HCT116 (cell line): ENCODE results near the gene QRICH2. TPM values are rescaled to one million over a fixed set of nuclear protein-coding genes. Genes with fewer than 3 reads are reported as not detected.
"Not testable (repeated sequence)": the region's sequence is repeated elsewhere in the genome, so short reads cannot be mapped to it uniquely, and the experiment has no call there.

Experiments
- ATAC-seq: fragments of 200-7000 bp; cut with Tn5 transposase; 2 replicates; pipeline ENCODE4 v1.9.1; 2020; ENCODE audit warnings: mild to moderate bottlenecking, moderate library complexity
- BruUV-seq: library from RNA; stranded (reverse); fragments of 400-500 nt; replicated peaks from 2 replicates; lab custom pipeline; 2021; lab: Mats Ljungman, UMichigan
- CTCF ChIA-PET: fragments of 300-600 bp; sonication (Branson Sonifier 250); formaldehyde crosslinking; loops from one replicate; lab custom pipeline; 2021; ENCODE audit warnings: antibody characterized with exemption; lab: Charles Lee
- POLR2A ChIA-PET: fragments of 300-600, 350-600 bp; sonication (Branson Sonifier 250); formaldehyde crosslinking; loops from one replicate; lab custom pipeline; 2021; ENCODE audit warnings: antibody characterized with exemption; lab: Charles Lee
- RAD21 ChIA-PET, 2 experiments: fragments of 300-600 bp; sonication (Branson Sonifier 250); formaldehyde crosslinking; loops; one replicate each; lab custom pipeline; 2023; ENCODE audit warnings: low total read pairs in 2 of 2; ENCODE audit not compliant: uncharacterized antibody in 2 of 2, unreplicated experiment in 2 of 2, low non-redundant PET in 1 of 2; lab: Charles Lee
- DNase-seq: peaks from one replicate; pipeline ENCODE4 v3.0.0-alpha.2; 2010; ENCODE audit warnings: low read depth, low spot score
- H2AFZ ChIP-seq: fragments of 200-600 bp; shearing (Covaris generic), sonication (generic); 2 replicates; pipeline ENCODE4 v1.6.1; 2017; ENCODE audit warnings: low read depth, mixed run types, mixed read lengths, antibody characterized with exemption, low read length; ENCODE audit not compliant: poor library complexity, severe bottlenecking
- H3K27ac ChIP-seq: 2 replicates; pipeline ENCODE4 v1.5.1; 2012; ENCODE audit warnings: low read depth, low read length
- H3K27me3 ChIP-seq: fragments of 200-600 bp; sonication (generic); 2 replicates; pipeline ENCODE4 v1.6.1; 2016; ENCODE audit warnings: mixed run types, low read length, mixed read lengths; ENCODE audit not compliant: insufficient read depth
- H3K36me3 ChIP-seq, 2 experiments: fragments of 200-500 bp in 1 of 2; fragments of 200-600 bp in 1 of 2; sonication (Bioruptor generic) in 1 of 2; sonication (generic) in 1 of 2; 2 replicates each; pipeline versions ENCODE4 v1.5.1 to v1.6.1; 2014 to 2016; ENCODE audit warnings: low read length in 2 of 2, inconsistent platforms in 1 of 2, mixed read lengths in 1 of 2, mixed run types in 1 of 2; ENCODE audit not compliant: insufficient read depth in 2 of 2, control insufficient read depth in 1 of 2
- H3K4me1 ChIP-seq, 2 experiments: fragments of 200-600 bp in 1 of 2; sonication (generic) in 1 of 2; 2 replicates each; pipeline versions ENCODE4 v1.5.1 to v1.6.1; 2012 to 2017; ENCODE audit warnings: low read length in 2 of 2, inconsistent platforms in 1 of 2, mild to moderate bottlenecking in 1 of 2, mixed read lengths in 1 of 2, mixed run types in 1 of 2, moderate library complexity in 1 of 2; ENCODE audit not compliant: insufficient read depth in 2 of 2, control insufficient read depth in 1 of 2
- H3K4me2 ChIP-seq: fragments of 200-600 bp; sonication (generic); 2 replicates; pipeline ENCODE4 v1.6.1; 2017; ENCODE audit warnings: mixed run types, low read length, mixed read lengths
- H3K4me3 ChIP-seq, 2 experiments: fragments of 200-600 bp in 1 of 2; sonication (generic) in 1 of 2; replicated peaks in 1 of 2; 2 replicates each; pipeline ENCODE4 v1.5.1; 2011 to 2016; ENCODE audit warnings: low read length in 2 of 2, control low read depth in 1 of 2, low read depth in 1 of 2, mild to moderate bottlenecking in 1 of 2, mixed read lengths in 1 of 2, mixed run types in 1 of 2
- H3K79me2 ChIP-seq: fragments of 200-600 bp; sonication (generic); 2 replicates; pipeline ENCODE4 v1.6.1; 2017; ENCODE audit warnings: mild to moderate bottlenecking, mixed run types, low read length, moderate library complexity, mixed read lengths; ENCODE audit not compliant: insufficient read depth
- H3K9ac ChIP-seq: fragments of 200-600 bp; sonication (generic); 2 replicates; pipeline ENCODE4 v1.6.1; 2016; ENCODE audit warnings: low read length, mixed read lengths
- H3K9me2 ChIP-seq: fragments of 200-600 bp; sonication (generic), shearing (Covaris generic); 2 replicates; pipeline ENCODE4 v1.6.1; 2017; ENCODE audit warnings: mixed run types, mild to moderate bottlenecking, moderate library complexity; ENCODE audit not compliant: insufficient read depth
- H3K9me3 ChIP-seq, 2 experiments: fragments of 200-500 bp in 1 of 2; fragments of 200-600 bp in 1 of 2; sonication (Bioruptor generic) in 1 of 2; sonication (generic) in 1 of 2; 2 replicates each; pipeline ENCODE4 v1.6.1; 2014 to 2017; ENCODE audit warnings: low read length in 2 of 2, mixed read lengths in 2 of 2, inconsistent platforms in 1 of 2, low read depth in 1 of 2, mild to moderate bottlenecking in 1 of 2, mixed run types in 1 of 2, moderate library complexity in 1 of 2; ENCODE audit not compliant: control insufficient read depth in 1 of 2, insufficient read depth in 1 of 2
- H4K20me1 ChIP-seq: fragments of 200-600 bp; sonication (generic), shearing (Covaris generic); 2 replicates; pipeline ENCODE4 v1.6.1; 2017; ENCODE audit warnings: mixed run types, mild to moderate bottlenecking, moderate library complexity; ENCODE audit not compliant: insufficient read depth
- CBX3 ChIP-seq: IDR thresholded peaks from 2 replicates; pipeline ENCODE4 v1.6.1; 2012; ENCODE audit warnings: low read depth
- FOSL1 ChIP-seq: IDR thresholded peaks from 2 replicates; pipeline ENCODE4 v1.6.1; 2012; ENCODE audit warnings: low read depth
- JUND ChIP-seq: IDR thresholded peaks from 2 replicates; pipeline ENCODE4 v1.6.1; 2012
- ZBTB33 ChIP-seq: IDR thresholded peaks from 2 replicates; pipeline ENCODE4 v1.6.1; 2011; ENCODE audit warnings: mild to moderate bottlenecking, low read length, moderate library complexity; ENCODE audit not compliant: insufficient replicate concordance; ENCODE audit errors: extremely low read depth
- intact Hi-C: fragments of 100-400 bp; cut with micrococcal nuclease; formaldehyde crosslinking; loops from 2 replicates; pipeline ENCODE4 v1.10.0; 2022
- total RNA-seq: library from RNA; stranded (reverse); gene quantifications from one replicate; pipeline ENCODE4 v1.2.1, GENCODE V29; 2021; ENCODE audit not compliant: unreplicated experiment

The QRICH2 gene
- total RNA-seq, 1 experiment from 2014 or later: 4.9 TPM

DNA sequence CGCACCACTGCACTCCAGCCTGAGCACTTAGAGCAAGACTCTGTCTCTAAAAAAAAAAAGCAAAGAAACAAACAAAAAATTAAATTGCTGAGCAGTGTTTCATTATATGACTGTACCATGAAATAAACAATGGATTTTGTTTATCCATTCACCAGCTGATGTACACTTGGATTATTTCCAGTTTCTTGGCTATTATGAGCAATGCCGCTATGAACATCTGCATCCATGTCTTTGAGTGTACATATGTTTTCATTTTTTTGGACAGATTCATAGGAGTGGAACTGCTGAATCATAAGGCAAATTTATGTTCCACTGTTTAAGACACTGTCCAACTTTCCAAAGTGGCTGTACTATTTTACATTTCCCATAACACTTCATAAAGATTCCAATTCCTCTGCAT, 75.7 kb downstream of the QRICH2 start:
- Histone ChIP-seq H3K27ac (no peak overlapping the region), H3K4me2 (no peak overlapping the region), H3K4me3 (no peak overlapping the region), H4K20me1 (no peaks in the 10 kb centered on the region), H3K4me1 (peaks cover 0 to 7% of the 10 kb centered on the region in 2 experiments; a peak in 1 of 4 replicates), H3K9me2 (no peaks in the 10 kb centered on the region), H3K27me3 (peaks cover 11% of the 10 kb centered on the region; the same call in 1 of the 2 replicates), H3K9ac (no peak overlapping the region)
- POLR2A ChIA-PET: no interaction called here
- TF ChIP-seq CBX3 (no peak), JUND (no peak), ZBTB33 (no peak), FOSL1 (no peak)
- TF ChIP-seq, all 23 proteins: peak for 0
- no peaks in the 10 kb centered on the region for H3K36me3 ChIP-seq
- ChIA-PET CTCF (no interaction called here), RAD21 (no interaction called here)
- no TSS peak for BruUV-seq
- ATAC-seq (no peak), DNase-seq (no peak)
- H3K9me3 ChIP-seq: no peaks in the 10 kb centered on the region
- intact Hi-C loops: no loop called here
- no peak overlapping the region for H2AFZ ChIP-seq
- no peaks in the 10 kb centered on the region for H3K79me2 ChIP-seq

GRCh38 chr17:76226749-76227148, 81.3 kb downstream of the QRICH2 start:
- H3K4me2 ChIP-seq, H3K9me3 ChIP-seq, H4K20me1 ChIP-seq, POLR2A ChIA-PET, DNase-seq, H2AFZ ChIP-seq, H3K9ac ChIP-seq, intact Hi-C loops, H3K4me3 ChIP-seq, H3K27ac ChIP-seq, RAD21 ChIA-PET, H3K36me3 ChIP-seq, CTCF ChIA-PET, ATAC-seq, H3K4me1 ChIP-seq, BruUV-seq, H3K79me2 ChIP-seq, H3K9me2 ChIP-seq: not testable (repeated sequence)
- H3K27me3 ChIP-seq: peaks cover 11% of the 10 kb centered on the region; the same call in 1 of the 2 replicates

- H3K4me2 ChIP-seq, RAD21 ChIA-PET, H3K9me3 ChIP-seq, BruUV-seq, CTCF ChIA-PET, H2AFZ ChIP-seq, POLR2A ChIA-PET, DNase-seq, H3K27ac ChIP-seq, H3K4me3 ChIP-seq, H3K4me1 ChIP-seq, H3K36me3 ChIP-seq, H3K9me2 ChIP-seq, intact Hi-C loops, ATAC-seq, H3K9ac ChIP-seq, H4K20me1 ChIP-seq, H3K79me2 ChIP-seq: not testable (repeated sequence)
- H3K27me3 ChIP-seq: peaks cover 11% of the 10 kb centered on the region; the same call in 1 of the 2 replicates
Observed at GRCh38 chr17:76225373-76226086, 82.5 kb downstream of the QRICH2 start.
